ENCODE results near the gene BNIP3. TPM values are rescaled to one million over a fixed set of nuclear protein-coding genes. Genes with fewer than 3 reads are reported as not detected.
A peak's percentile ranks its signal among the peaks of the same experiment; 100 is the strongest.

BNIP3 gene
- total RNA-seq, 1 donor from 2014 or later: 29.9 TPM

- Mint-ChIP-seq H3K27me3 (ENCODE audit: unreplicated experiment) (peaks cover 4% of the 10 kb centered on the region), H3K36me3 (ENCODE audit: low read depth, unreplicated experiment) (peaks cover 12% of the 10 kb centered on the region), H3K4me3 (ENCODE audit: unreplicated experiment) (no peak overlapping the region), H3K4me1 (ENCODE audit: unreplicated experiment) (peaks cover 58% of the 10 kb centered on the region), H3K27ac (ENCODE audit: unreplicated experiment) (no peak overlapping the region), H3K9me3 (ENCODE audit: unreplicated experiment) (no peaks in the 10 kb centered on the region)
- no peak for TF ChIP-seq CTCF (IDR thresholded peaks at IDR 0.05; ENCODE audit: unreplicated experiment)
- no peak for DNase-seq (ENCODE audit: low spot score)
Observed at GRCh38 chr10:131933016-131933695, 48.6 kb downstream of the BNIP3 start.

- Mint-ChIP-seq H3K4me3 (ENCODE audit: unreplicated experiment) (no peak overlapping the region), H3K27me3 (ENCODE audit: unreplicated experiment) (peaks cover 7% of the 10 kb centered on the region), H3K4me1 (ENCODE audit: unreplicated experiment) (peaks cover 63% of the 10 kb centered on the region), H3K9me3 (ENCODE audit: unreplicated experiment) (no peaks in the 10 kb centered on the region), H3K36me3 (ENCODE audit: low read depth, unreplicated experiment) (peaks cover 13% of the 10 kb centered on the region), H3K27ac (ENCODE audit: unreplicated experiment) (no peak overlapping the region)
- no peak for TF ChIP-seq CTCF (IDR thresholded peaks at IDR 0.05; ENCODE audit: unreplicated experiment)
- no peak for DNase-seq (ENCODE audit: low spot score)
Observed at GRCh38 chr10:131931981-131932380, 49.7 kb downstream of the BNIP3 start.

- H3K27ac Mint-ChIP-seq (ENCODE audit: unreplicated experiment): peak overlapping the region; percentile 55
- peak overlapping the region; percentile 78 for H3K4me3 Mint-ChIP-seq (ENCODE audit: unreplicated experiment)
- H3K9me3 Mint-ChIP-seq (ENCODE audit: unreplicated experiment): no peaks in the 10 kb centered on the region
- TF ChIP-seq CTCF (IDR thresholded peaks at IDR 0.05; ENCODE audit: unreplicated experiment): no peak
- H3K27me3 Mint-ChIP-seq (ENCODE audit: unreplicated experiment): peaks cover 8% of the 10 kb centered on the region
- DNase-seq (ENCODE audit: low spot score): no peak
- H3K36me3 Mint-ChIP-seq (ENCODE audit: low read depth, unreplicated experiment): peaks cover 20% of the 10 kb centered on the region
- H3K4me1 Mint-ChIP-seq (ENCODE audit: unreplicated experiment): peaks cover 63% of the 10 kb centered on the region
Observed at GRCh38 chr10:131930586-131931330, 51.0 kb downstream of the BNIP3 start.

GRCh38 chr10:131930150-131930549 lies 51.6 kb downstream of the BNIP3 start:
- Mint-ChIP-seq H3K27ac (ENCODE audit: unreplicated experiment) (peak overlapping the region; percentile 28), H3K4me1 (ENCODE audit: unreplicated experiment) (peaks cover 65% of the 10 kb centered on the region), H3K4me3 (ENCODE audit: unreplicated experiment) (peak overlapping the region; percentile 42), H3K9me3 (ENCODE audit: unreplicated experiment) (no peaks in the 10 kb centered on the region), H3K36me3 (ENCODE audit: low read depth, unreplicated experiment) (peaks cover 20% of the 10 kb centered on the region), H3K27me3 (ENCODE audit: unreplicated experiment) (peaks cover 8% of the 10 kb centered on the region)
- no peak for TF ChIP-seq CTCF (IDR thresholded peaks at IDR 0.05; ENCODE audit: unreplicated experiment)
- no peak for DNase-seq (ENCODE audit: low spot score)
